HG03025 (cell line): ENCODE measurements around the gene BBS9.
"Not testable (repeated sequence)": the region's sequence is repeated elsewhere in the genome, so short reads cannot be mapped to it uniquely, and the experiment has no call there.

Experiments used
- ATAC-seq: cut with Tn5 transposase; IDR thresholded peaks from one replicate; pipeline ENCODE4 v1.9.1; 2021; ENCODE audit warnings: mild to moderate bottlenecking, moderate library complexity; ENCODE audit not compliant: unreplicated experiment, low FRiP score

Gene BBS9

DNA sequence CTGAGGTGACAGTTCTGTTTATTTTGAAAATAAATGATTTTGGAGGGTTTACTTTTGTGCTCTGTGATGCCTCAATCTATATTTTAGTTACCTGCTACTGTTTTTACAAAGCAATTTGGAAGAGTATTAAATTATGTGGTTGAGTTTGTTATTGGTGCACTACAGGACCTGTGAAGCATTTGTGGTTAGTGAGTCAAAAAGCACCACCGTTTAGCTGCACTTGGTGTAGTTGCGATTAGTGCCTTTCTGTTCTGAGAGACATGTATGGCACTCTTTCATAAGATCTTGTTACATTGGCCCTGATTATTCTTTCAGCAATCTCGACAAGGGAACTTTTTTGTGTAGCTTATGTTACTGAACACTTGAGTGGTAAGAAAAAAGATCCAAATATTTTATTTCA is 132.2 kb downstream of the BBS9 start:
- ATAC-seq = no peak

DNA sequence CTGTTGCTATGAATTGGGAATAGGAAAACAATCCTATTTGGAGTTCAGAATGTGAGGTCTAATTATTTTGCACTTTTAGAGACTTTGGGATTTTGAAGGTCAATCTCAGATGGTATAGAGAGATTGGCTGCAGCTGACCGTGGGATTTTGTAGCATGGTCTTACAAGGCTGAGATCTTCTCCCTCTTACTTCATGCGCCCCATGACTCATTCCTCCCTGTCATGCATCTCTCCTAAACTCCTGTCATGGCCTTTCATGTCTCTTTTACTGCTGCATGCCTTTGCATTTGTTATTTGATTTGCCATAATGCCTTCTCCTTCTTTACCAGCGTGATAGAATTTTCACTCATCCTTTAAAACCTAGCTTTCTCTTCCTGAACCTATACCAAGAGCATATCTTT is 133.1 kb downstream of the BBS9 start:
- no peak for ATAC-seq

DNA sequence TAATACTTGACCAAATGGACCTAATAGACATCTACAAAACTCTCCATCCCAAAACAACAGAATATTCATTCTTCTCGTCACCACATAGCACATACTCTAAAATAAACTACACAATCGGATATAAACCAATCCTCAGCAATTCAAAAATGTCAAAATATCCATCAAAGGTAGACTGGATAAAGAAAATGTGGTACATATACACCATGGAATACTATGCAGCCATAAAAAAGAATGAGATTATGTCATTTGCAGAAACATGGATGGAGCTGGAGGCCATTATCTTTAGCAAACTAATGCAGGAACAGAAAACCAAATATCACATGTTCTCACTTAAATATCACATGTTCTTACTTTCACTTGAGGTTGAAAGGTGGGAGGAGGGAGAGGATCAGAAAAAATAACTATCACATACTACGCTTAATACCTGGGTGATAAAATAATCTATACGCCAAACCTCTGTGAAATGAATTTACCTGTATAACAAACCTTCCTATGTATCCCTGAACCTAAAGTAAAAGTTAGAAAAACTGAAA is 142.5 kb downstream of the BBS9 start:
- ATAC-seq = not testable (repeated sequence)

DNA sequence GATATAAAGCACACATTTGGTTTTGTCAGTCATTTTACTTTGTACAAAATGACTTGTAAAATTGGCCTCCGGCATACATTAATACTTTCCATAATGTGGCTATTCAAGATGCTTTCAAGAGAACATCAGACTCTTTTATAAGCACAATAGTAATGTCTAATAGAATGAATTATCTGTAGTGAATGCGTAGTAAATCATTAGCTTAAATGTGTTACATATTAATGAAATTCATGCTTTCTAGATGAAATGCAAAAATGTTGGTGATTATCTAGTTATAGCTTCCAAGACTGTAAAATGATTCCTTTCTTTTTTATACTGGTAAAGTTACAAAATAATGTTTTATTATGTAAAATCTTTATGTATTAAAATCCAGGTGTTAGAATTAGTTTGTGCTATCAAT is 144.0 kb downstream of the BBS9 start:
- no peak for ATAC-seq

DNA sequence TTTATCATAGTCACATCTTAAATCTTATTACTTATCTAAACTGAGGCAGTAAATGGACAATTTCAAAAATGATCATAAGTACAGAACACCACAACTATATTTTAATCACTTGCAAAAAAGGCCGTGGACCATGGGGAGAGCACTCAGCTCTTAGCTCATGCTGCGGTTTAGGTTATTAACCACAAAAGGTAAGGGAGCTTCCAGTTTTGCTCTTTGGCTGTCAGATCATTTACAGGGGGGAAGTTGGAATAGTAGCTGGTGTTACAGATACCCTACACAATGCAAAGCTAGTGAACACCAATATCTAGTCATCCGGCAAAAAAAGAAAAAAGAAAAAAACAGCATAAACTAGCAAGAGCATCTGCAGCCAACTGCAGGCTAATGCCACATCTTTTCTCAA is 147.0 kb downstream of the BBS9 start:
- no peak for ATAC-seq

DNA sequence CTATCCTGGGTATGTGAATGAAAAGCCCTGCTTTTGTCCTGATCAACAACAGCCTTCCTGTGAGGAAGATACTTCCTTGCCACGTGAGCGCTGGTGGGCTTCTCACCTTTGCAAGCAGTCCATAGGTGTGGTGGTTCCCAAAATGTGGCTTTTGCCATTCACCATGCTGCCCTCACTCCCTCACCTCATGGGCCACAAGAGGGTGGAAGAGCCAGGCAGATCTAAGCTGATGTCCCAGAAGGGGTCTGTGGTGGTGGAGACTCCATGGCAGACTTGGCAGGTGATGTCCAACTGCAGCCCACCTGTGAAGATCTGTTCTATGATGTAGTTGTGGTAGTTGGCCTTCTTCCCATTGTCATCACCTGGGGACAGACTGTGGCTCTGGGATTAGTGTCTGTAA is 147.4 kb downstream of the BBS9 start:
- ATAC-seq = no peak

DNA sequence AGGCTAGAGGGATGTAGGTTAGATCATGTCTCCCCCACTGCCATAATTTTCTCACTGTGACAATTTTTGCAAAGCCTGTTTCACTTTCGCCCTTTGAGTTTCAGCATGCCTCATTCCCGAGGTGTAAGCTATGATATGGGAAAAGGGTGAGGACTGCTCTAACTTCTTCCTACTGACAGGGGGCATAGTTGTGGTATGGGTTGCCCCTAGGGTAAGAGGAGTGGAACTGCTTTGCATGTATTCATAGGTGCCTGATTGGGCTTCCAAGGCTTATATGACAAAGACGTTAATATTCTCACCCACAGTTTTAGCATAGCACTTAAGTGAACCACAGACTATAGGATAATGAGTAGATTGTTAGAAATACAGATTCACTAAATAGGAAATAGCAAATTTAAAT is 148.7 kb downstream of the BBS9 start:
- ATAC-seq = no peak

DNA sequence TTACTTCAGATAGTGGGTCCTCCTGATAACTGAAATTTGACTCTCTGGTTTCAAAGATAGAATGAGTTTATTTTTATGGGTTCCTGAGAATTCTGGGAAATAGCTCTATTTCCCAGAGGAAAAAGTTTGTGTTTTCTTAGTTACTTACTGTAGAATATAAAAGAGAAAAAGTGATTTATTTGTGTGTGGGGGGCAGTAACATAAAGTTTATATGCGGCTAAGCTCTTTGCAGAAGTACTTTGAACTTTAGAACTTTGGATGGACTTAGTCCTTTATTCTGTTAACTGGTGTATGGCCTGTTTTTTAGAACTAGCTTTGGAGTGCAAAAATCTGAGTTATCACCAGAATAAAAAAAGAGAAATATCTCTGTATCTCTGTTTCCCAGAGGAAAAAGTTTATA is 157.1 kb downstream of the BBS9 start:
- no peak for ATAC-seq

DNA sequence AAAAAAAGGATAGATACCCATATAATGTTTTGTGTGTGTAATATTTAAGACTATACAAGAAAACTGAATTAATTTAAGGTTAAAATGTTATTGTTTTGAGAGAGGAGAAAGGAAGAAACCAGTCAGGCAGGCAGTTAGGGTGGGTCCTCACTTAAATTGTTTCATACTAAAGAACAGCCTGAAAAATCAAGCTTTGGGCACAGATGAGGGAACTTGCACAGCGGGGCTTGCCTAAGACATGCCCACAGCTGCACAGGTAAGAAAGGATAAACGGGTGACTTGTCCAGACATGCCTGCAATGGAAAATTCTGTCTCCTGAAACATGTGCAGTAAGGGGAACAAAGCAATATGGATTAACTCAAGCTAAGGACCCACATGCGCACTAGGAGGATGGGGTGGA is 158.4 kb downstream of the BBS9 start:
- ATAC-seq = no peak

DNA sequence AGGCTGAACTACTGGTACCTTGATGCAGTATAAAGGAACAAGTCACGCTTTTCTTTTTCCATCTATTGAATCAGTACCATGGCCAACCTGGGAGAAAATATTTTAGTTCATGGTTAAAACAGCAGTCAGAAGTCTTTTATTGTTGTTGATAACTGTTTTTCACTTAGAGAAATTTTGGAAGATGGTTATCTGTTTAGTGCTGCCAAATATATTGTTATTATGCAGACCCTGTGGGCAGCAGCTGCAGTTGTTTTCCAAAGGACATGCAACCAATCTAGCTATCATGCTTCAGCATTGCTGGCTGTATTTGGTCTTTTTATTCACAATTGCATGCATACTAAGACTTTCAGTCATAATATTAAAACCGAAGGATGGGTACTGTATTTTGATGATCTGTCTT is 169.5 kb downstream of the BBS9 start:
- no peak for ATAC-seq

DNA sequence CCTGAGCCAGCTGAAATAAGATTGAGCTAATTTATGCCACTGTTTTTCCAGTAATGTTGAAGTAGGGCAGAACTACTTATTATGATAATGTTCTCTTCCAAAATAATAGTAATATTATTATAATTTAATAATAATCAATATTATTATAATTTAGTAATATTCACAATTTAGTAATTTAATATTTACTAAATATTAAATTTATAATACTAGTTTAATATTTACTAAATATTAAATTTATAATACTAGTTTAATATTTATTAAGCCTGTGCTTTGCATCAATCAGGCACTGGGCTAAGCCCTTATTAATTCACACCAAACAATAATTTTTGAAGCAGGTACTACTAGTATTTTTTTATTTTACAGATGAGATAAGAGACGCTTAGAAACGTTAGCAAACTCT is 170.1 kb downstream of the BBS9 start:
- no peak for ATAC-seq

DNA sequence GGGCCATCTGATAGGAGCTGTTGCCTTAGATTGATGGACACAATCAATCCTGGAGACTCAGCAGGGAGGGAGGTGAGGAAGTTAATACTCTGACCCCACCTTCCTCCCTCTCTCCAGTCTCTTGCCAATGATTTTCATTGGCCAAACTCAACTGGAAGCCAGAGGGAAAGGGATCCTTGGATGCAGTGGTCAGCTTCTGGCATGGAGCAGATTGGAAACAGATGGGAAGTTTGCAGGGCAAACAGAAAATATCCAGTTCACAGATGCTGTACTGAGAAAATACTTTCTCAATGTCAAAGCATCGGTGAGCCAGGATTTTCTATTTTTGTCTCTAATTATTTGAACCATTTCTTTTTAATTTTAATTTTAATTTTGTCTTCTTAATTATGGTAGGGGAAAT is 170.8 kb downstream of the BBS9 start:
- no peak for ATAC-seq

DNA sequence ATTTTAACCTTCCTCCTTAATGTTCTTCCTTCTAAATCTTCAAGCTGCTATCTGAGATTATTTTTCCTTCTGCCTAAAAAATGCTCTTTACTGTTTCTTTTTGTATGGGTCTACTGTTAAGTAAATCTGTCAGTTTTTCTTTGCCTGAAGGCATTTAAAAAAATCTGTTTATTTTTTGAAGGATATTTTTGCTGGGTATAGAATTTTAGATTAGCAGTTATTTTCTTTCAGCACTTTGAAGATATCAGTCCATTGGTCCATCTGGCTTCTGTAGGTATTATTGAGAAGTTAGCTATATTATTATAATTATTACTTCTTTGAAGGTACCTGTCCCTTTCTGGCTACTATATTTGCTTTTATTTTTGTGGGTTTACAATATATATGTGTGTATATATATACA is 171.4 kb downstream of the BBS9 start:
- no peak for ATAC-seq

DNA sequence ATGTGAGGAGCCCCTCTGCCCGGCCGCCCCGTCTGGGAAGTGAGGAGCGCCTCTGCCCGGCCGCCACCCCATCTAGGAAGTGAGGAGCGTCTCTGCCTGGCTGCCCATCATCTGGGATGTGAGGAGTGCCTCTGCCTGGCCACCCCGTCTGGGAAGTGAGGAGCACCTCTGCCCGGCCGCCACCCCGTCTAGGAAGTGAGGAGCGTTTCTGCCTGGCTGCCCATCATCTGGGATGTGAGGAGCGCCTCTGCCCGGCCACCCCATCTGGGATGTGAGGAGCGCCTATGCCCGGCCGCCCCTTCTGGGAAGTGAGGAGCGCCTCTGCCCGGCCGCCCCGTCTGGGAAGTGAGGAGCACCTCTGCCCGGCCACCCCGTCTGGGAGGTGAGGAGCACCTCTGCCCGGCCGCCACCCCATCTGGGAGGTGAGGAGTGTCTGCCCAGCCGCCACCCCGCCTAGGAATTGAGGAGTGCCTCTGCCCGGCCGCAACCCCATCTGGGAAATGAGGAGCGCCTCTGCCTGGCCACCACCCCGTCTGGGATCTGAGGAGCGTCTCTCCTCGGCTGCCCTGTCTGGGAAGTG is 174.7 kb downstream of the BBS9 start:
- not testable (repeated sequence) for ATAC-seq

DNA sequence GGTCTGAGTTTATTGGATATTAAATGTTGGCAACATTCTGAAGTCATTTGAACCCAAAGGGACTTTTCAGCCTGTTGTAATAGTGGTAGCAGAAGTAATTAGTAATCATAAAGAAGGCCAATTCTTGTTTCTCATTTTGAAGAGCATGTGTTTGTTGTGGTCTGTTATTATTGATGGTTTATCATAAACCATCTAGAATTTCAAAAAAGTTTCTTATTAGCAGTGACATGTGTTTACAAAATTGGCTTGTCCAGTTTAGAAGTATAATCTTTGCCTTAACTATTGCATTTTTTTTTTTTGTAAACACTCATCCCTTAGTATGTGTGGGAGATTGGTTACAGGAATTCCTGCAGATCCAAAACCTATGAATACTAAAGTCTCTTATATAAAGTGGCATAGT is 177.8 kb downstream of the BBS9 start:
- no peak for ATAC-seq

DNA sequence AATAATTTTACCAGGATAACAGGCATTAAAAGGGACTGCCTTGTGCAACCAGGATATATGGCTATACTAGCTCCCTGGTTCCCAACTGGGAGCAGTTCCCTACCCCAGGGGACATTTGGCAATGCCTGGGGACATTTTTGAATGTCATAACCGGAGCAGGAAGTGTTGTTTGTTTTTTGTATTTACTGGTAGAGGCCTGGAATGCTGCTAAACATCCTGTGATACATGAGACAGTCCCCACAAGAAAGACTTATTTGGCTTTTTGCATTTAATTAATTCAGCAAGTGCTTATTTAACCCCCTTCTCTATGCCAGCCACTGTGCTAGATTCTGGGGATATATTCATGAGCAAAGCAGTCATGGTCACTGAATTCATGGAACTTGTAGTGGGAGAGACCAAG is 181.2 kb downstream of the BBS9 start:
- ATAC-seq = no peak

DNA sequence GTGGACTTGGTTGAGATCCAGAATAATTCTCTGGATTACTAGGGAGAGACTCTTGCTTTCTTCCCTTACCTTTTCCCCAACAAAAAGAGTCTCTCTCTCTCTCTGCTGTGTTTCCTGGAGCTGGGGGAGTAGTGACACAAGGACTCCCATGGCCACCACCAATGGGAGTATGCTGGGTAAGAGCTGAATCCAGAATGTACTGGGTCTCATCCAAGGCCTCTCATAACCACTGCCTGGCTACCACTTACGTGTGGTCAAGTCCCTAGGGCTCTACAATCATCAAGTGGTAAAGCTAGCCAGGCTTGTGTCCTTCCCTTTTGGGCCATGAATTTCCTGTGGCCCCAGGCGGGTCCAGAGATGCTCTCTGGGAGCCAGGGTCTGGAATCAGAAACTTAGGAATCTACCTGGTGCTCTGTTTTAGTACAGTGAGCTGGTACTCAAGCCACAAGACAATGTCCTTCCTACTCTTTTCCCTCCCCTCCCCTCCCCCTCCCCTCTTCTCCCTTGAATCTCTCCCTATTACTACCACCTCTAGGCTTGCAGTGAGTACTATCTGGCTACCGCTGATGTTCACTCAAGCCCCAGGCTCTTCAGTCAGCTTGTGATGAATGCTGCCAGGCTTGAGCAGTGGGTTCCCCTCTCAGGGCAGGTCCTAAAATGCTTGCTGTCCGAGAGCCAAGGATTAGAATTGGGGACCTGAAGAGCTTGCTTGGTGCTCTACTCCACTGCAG is 196.6 kb downstream of the BBS9 start:
- ATAC-seq = no peak

DNA sequence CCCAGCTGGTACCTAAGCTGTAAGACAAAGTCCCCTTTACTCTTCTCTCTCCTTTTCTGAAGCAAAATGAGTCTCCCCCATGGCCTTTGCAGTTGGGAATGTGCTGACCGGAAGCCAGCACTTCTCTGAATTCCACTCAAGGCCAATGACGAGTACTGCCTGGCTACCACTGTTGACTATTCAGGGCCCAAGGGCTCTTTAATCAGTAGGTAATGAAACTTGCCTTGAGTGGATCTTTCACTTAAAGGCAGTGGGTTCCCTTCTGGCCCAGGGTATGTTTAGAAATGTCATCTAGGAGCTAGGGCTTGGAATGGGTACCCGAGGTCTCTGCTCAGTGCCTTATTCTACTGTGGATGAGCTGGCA is 197.1 kb downstream of the BBS9 start:
- no peak for ATAC-seq

DNA sequence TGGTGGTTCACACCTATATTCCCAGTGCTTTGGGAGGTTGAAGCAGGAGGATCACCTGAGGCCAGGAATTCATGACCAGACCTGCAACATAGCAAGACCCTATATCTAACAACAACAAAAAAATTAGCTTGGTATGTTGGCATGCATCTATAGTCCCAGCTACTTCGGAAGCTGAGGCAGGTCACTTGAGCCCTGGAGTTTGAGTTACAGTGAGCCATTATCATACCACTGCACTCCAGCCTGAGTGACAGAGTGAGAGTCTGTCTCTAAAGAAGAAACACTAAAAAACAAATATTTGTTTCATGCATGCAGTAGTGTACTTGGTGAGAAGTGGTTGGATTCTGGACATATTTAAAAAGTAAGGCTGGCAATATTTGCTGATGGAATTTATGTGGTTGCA is 198.1 kb downstream of the BBS9 start:
- ATAC-seq = no peak

DNA sequence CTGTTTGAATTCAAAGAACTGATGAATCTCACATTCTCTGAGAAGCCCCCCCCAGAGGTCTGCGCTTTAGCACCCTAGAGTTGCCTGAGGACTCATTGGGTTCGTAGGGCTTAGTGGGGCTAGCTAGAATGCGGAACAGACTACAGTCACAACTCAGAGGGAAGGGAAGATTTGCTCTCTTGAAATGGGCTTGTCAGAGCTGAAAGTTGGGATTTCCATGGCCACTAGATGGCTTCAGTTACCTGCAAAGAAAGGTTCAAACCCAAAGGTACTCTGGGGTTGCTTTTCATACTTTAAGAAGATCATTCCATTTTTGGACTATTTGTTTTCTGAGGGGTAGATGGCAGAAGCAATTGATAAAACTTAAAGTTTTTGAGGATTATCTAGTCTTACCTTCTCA is 205.0 kb downstream of the BBS9 start:
- no peak for ATAC-seq

DNA sequence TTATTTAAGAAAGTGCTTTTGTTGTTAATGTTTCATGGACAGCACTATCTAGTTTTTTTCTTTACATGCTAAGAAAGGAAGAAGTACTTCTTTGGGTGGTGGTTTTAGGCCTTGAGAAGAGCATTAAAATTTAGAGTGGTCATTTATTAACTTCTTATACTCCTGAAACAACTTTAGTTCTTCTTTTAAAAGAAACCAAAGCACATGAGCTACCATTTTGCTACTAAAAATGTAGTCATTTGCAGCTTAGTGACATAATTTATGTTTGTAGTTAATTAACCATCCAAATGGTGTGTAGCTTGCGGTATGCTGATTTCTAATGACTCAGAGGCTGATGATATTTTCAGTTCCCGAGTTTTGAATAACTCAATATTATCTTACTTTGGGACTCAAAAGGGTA is 207.5 kb downstream of the BBS9 start:
- ATAC-seq = no peak

DNA sequence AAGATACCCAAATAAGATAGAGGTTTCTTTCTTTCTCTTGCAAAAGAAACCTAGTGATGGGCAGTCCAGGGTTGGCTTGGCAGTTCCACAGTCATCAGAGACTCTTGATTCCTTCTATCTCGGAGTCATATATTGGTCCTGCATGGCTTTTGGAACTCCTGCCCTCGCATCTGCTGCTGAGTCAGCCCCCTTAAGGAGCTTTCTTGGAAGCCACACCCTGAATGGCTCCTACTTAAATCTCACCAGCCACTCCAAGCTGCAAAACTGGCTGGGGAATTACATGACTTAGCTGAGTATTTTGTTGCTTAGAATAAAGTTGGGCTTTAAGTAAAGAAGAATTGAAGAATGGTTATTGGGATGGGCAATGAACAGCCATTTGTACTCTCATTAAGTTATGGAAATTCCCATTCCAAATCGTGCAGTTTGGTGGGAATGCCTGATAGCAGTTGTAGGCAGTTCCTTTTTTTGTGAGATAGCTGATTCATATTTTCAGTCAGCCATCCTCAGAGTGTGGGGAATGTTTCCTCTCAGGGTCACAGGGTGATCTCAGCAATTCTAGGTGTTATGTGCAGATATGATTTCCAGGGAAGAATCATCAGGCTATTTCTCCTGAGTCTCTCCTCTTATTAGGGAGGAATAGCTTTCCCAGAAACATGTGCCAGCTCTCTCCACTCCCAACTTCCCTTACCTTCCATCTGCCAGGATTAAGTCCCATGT is 209.9 kb downstream of the BBS9 start:
- no peak for ATAC-seq
